B cell (primary cell): ENCODE measurements around the gene SLC4A2. TPM values are rescaled to one million over a fixed set of nuclear protein-coding genes. Genes with fewer than 3 reads are reported as not detected.
A peak's percentile ranks its signal among the peaks of the same experiment; 100 is the strongest.

ENCODE experiments used
- ATAC-seq: fragments of 200-7000 bp; cut with Tn5 transposase; one replicate; pipeline ENCODE4 v1.10.0; 2021; ENCODE audit warnings: low read depth, mild to moderate bottlenecking, moderate number of reproducible peaks, moderate library complexity
- CTCF ChIA-PET: fragments of 350-600 bp; sonication (Branson Sonifier 250); formaldehyde crosslinking; loops from one replicate; lab custom pipeline; 2021; ENCODE audit warnings: antibody characterized with exemption, inconsistent platforms; lab: Charles Lee
- POLR2A ChIA-PET: fragments of 350-600 bp; sonication (Branson Sonifier 250); formaldehyde crosslinking; loops from one replicate; lab custom pipeline; 2021; ENCODE audit warnings: antibody characterized with exemption; lab: Charles Lee
- DNase-seq: peaks from one replicate; pipeline ENCODE4 v3.0.0; 2013
- H2AFZ ChIP-seq: 2 replicates; pipeline ENCODE4 v1.6.1; 2012; ENCODE audit warnings: mild to moderate bottlenecking, low read depth, low read length; ENCODE audit not compliant: insufficient read depth, poor library complexity, severe bottlenecking
- H3K27ac ChIP-seq, 2 donors: 1 replicate in 1 of 2; 2 replicates in 1 of 2; pipeline ENCODE4 v1.5.1; 2012 to 2013; ENCODE audit warnings: low read length in 2 of 2, mild to moderate bottlenecking in 2 of 2, moderate library complexity in 1 of 2
- H3K27me3 ChIP-seq, 4 experiments: fragments of 200-600 bp in 1 of 4; sonication (generic) in 1 of 4; replicated peaks in 1 of 4; 1 replicate in 2 of 4; 2 replicates in 2 of 4; pipeline versions ENCODE4 v1.6.1 to v1.7.0; 2013 to 2016; ENCODE audit warnings: low read length in 3 of 4, mild to moderate bottlenecking in 2 of 4, mixed read lengths in 1 of 4, moderate library complexity in 1 of 4; ENCODE audit not compliant: insufficient read depth in 4 of 4, control insufficient read depth in 3 of 4; ENCODE audit errors: control extremely low read depth in 1 of 4
- H3K36me3 ChIP-seq, 2 experiments: replicated peaks in 1 of 2; 1 replicate in 1 of 2; 2 replicates in 1 of 2; pipeline versions ENCODE4 v1.6.1 to v1.7.1; 2013; ENCODE audit warnings: low read length in 1 of 2; ENCODE audit not compliant: insufficient read depth in 2 of 2, control insufficient read depth in 1 of 2; ENCODE audit errors: control extremely low read depth in 1 of 2, extremely low read depth in 1 of 2
- H3K4me1 ChIP-seq, 2 donors: fragments of 200-600 bp in 1 of 2; sonication (generic) in 1 of 2; 1 replicate in 1 of 2; 2 replicates in 1 of 2; pipeline versions ENCODE4 v1.5.1 to v1.6.1; 2013 to 2017; ENCODE audit warnings: low read length in 2 of 2; ENCODE audit not compliant: control insufficient read depth in 2 of 2, insufficient read depth in 2 of 2
- H3K4me2 ChIP-seq: replicated peaks from 2 replicates; pipeline ENCODE3; 2012; ENCODE audit warnings: mild to moderate bottlenecking, low read depth, low read length; ENCODE audit not compliant: poor library complexity, severe bottlenecking
- H3K4me3 ChIP-seq, 5 experiments: fragments of 200-600 bp in 1 of 5; sonication (generic) in 1 of 5; 1 replicate in 3 of 5; 2 replicates in 2 of 5; pipeline versions ENCODE4 v1.5.1 to v1.7.0; 2011 to 2016; ENCODE audit warnings: low read length in 4 of 5, mild to moderate bottlenecking in 4 of 5, low read depth in 2 of 5, control low read depth in 1 of 5, moderate library complexity in 1 of 5; ENCODE audit not compliant: insufficient read depth in 1 of 5; ENCODE audit errors: control extremely low read depth in 1 of 5, extremely low read depth in 1 of 5
- H3K79me2 ChIP-seq: fragments of 200-600 bp; sonication (generic); one replicate; pipeline ENCODE4 v1.6.0; 2016; ENCODE audit warnings: low read length; ENCODE audit not compliant: control insufficient read depth, insufficient read depth
- H3K9ac ChIP-seq: fragments of 200-600 bp; sonication (generic); 2 replicates; pipeline ENCODE4 v1.6.1; 2017; ENCODE audit warnings: mild to moderate bottlenecking, low read length, moderate library complexity
- H3K9me3 ChIP-seq, 3 donors: one replicate each; pipeline versions ENCODE4 v1.6.1 to v1.7.1; 2013; ENCODE audit warnings: low read length in 2 of 3; ENCODE audit not compliant: control insufficient read depth in 2 of 3, insufficient read depth in 1 of 3; ENCODE audit errors: control extremely low read depth in 1 of 3
- H4K20me1 ChIP-seq: 2 replicates; pipeline ENCODE4 v1.6.0; 2012; ENCODE audit warnings: mild to moderate bottlenecking, low read length; ENCODE audit not compliant: insufficient read depth, control insufficient read depth, poor library complexity, severe bottlenecking
- H3K27ac Mint-ChIP-seq: one replicate; pipeline ENCODE4 v1.8.0; 2021; ENCODE audit warnings: mixed read lengths
- H3K27me3 Mint-ChIP-seq: one replicate; pipeline ENCODE4 v1.8.0; 2021; ENCODE audit warnings: mixed read lengths
- H3K4me1 Mint-ChIP-seq: one replicate; pipeline ENCODE4 v1.8.0; 2021; ENCODE audit warnings: mixed read lengths
- H3K4me3 Mint-ChIP-seq: one replicate; pipeline ENCODE4 v1.8.0; 2021; ENCODE audit warnings: mixed read lengths
- H3K9me3 Mint-ChIP-seq: one replicate; pipeline ENCODE4 v1.8.0; 2022; ENCODE audit warnings: mixed read lengths; ENCODE audit not compliant: insufficient read depth
- EZH2 ChIP-seq: IDR thresholded peaks from 2 replicates; pipeline ENCODE4 v1.6.1; 2012; ENCODE audit warnings: borderline replicate concordance, low read depth, mild to moderate bottlenecking, moderate library complexity, low read length; ENCODE audit not compliant: insufficient read depth, poor library complexity, severe bottlenecking
- WGBS: methylation state at CpG from one replicate; pipeline ENCODE4 v1.1.5; 2013; ENCODE audit warnings: missing lambda C conversion rate; ENCODE audit not compliant: insufficient coverage; 5-methylcytosine and 5-hydroxymethylcytosine counted together
- intact Hi-C: fragments of 100-400 bp; cut with micrococcal nuclease; formaldehyde crosslinking; loops from one replicate; pipeline ENCODE4 v1.10.0; 2022
- polyA plus RNA-seq: library from polyadenylated mRNA; depleted of rRNA; stranded (reverse); fragments of >200 nt; gene quantifications from 2 replicates; pipeline ENCODE4 v1.2.3, GENCODE V29; 2012
- total RNA-seq, 2 donors: library from RNA; stranded (reverse); fragments of 120-200 nt in 1 of 2; gene quantifications; 1 replicate in 1 of 2; 2 replicates in 1 of 2; pipeline versions ENCODE4 v1.2.3 to v1.2.4, GENCODE V29; 2013 to 2022
- TF ChIP-seq, protein P1 (sequence below): fragments of 200-600 bp; IDR thresholded peaks from one replicate; pipeline ENCODE4 v1.8.0; 2022; ENCODE audit warnings: antibody characterized with exemption, mild to moderate bottlenecking

SLC4A2 gene
- total and polyA plus RNA-seq, 2 donors (not counting 1 experiment from before 2014, with no cell fraction given): 82.8 to 113 TPM

GRCh38 chr7:151116603-151117440, 57.4 kb downstream of the SLC4A2 start:
- ChIA-PET CTCF (interaction anchor here (1.6 kb wide), 1 partner anchor 8 kb away, joined by 6 read pairs; no protein-coding TSS in a partner anchor), POLR2A (interaction anchor here (0.6 kb wide), 1 partner anchor 1280 kb away, joined by 3 read pairs; no protein-coding TSS in a partner anchor)
- Histone ChIP-seq H3K27me3 (peaks cover 0 to 22% (median 6%) of the 10 kb centered on the region in 4 experiments), H3K27ac (no peak overlapping the region), H3K9me3 (no peaks in the 10 kb centered on the region), H3K4me2 (no peak overlapping the region), H3K9ac (no peak overlapping the region), H3K79me2 (no peaks in the 10 kb centered on the region), H2AFZ (no peak overlapping the region), H3K4me1 (no peaks in the 10 kb centered on the region), H3K36me3 (no peaks in the 10 kb centered on the region), H3K4me3 (no peak overlapping the region), H4K20me1 (peaks cover 2% of the 10 kb centered on the region)
- Mint-ChIP-seq H3K27me3 (peaks cover 17% of the 10 kb centered on the region), H3K4me1 (peaks cover 10% of the 10 kb centered on the region), H3K27ac (no peak overlapping the region), H3K4me3 (peak overlapping the region; percentile 41), H3K9me3 (no peaks in the 10 kb centered on the region)
- ATAC-seq: no peak
- no peak for DNase-seq
- 94% methylated on average over 25 of the region's 27 CpGs for WGBS
- TF ChIP-seq, protein P1, sequence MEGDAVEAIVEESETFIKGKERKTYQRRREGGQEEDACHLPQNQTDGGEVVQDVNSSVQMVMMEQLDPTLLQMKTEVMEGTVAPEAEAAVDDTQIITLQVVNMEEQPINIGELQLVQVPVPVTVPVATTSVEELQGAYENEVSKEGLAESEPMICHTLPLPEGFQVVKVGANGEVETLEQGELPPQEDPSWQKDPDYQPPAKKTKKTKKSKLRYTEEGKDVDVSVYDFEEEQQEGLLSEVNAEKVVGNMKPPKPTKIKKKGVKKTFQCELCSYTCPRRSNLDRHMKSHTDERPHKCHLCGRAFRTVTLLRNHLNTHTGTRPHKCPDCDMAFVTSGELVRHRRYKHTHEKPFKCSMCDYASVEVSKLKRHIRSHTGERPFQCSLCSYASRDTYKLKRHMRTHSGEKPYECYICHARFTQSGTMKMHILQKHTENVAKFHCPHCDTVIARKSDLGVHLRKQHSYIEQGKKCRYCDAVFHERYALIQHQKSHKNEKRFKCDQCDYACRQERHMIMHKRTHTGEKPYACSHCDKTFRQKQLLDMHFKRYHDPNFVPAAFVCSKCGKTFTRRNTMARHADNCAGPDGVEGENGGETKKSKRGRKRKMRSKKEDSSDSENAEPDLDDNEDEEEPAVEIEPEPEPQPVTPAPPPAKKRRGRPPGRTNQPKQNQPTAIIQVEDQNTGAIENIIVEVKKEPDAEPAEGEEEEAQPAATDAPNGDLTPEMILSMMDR: no peak
- no peak for TF ChIP-seq EZH2
- intact Hi-C loops: no loop called here

DNA sequence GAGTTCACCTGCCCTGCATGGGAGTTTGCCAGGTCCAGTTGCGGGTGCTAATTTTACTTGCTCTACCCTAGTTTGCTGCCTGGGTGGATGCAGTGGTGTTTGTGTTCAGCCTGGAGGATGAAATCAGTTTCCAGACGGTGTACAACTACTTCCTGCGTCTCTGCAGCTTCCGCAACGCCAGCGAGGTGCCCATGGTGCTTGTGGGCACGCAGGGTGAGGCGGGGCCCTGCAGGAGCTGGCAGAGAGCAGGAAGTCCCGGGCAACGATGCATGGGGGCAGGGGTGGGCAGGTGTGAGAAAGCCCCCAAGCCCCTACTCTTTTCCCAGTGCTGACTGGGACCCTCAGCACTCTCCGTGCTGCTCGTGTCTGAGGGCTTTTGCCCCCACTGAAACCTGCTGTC, 58.2 kb downstream of the SLC4A2 start:
- Histone ChIP-seq H3K36me3 (no peaks in the 10 kb centered on the region), H3K27me3 (peaks cover 0 to 22% (median 4%) of the 10 kb centered on the region in 4 experiments), H3K79me2 (no peaks in the 10 kb centered on the region), H3K27ac (no peak overlapping the region), H3K4me3 (no peak overlapping the region), H3K4me1 (no peaks in the 10 kb centered on the region), H3K9ac (no peak overlapping the region), H3K4me2 (no peak overlapping the region), H4K20me1 (no peaks in the 10 kb centered on the region), H2AFZ (no peak overlapping the region), H3K9me3 (no peaks in the 10 kb centered on the region)
- POLR2A ChIA-PET: interaction anchor here (0.6 kb wide), 1 partner anchor 1281 kb away, joined by 3 read pairs; no protein-coding TSS in a partner anchor
- no peak overlapping the region for H3K27ac Mint-ChIP-seq
- 85% methylated on average over 12 of the region's 12 CpGs for WGBS
- H3K27me3 Mint-ChIP-seq: peaks cover 17% of the 10 kb centered on the region
- H3K4me1 Mint-ChIP-seq: peaks cover 10% of the 10 kb centered on the region
- intact Hi-C loops: no loop called here
- no peak for TF ChIP-seq EZH2
- TF ChIP-seq, protein P1: no peak
- CTCF ChIA-PET: interaction anchor here (1.6 kb wide), 1 partner anchor 9 kb away, joined by 6 read pairs; no protein-coding TSS in a partner anchor
- DNase-seq (no peak), ATAC-seq (no peak)
- H3K9me3 Mint-ChIP-seq: no peaks in the 10 kb centered on the region
- H3K4me3 Mint-ChIP-seq: no peak overlapping the region
